GM12878 (cell line): Measurements from ENCODE around the gene AMN1. TPM values are rescaled to one million over a fixed set of nuclear protein-coding genes. Genes with fewer than 3 reads are reported as not detected.

ENCODE experiments used
- ATAC-seq: fragments of 200-7000 bp; cut with Tn5 transposase; 3 replicates; pipeline ENCODE4 v1.9.1; 2020; ENCODE audit warnings: mild to moderate bottlenecking, moderate library complexity
- BruUV-seq: library from RNA; stranded (reverse); fragments of 400-500 nt; replicated peaks from 2 replicates; lab custom pipeline; 2021; lab: Mats Ljungman, UMichigan
- CTCF ChIA-PET: fragments of 300-600 bp; sonication (Branson Sonifier 250); formaldehyde crosslinking; extraction: SDS; loops from one replicate; lab custom pipeline; 2021; ENCODE audit warnings: inconsistent platforms; lab: Yijun Ruan, JAX
- POLR2A ChIA-PET: fragments of 350-600 bp; formaldehyde crosslinking; extraction: SDS; loops from one replicate; lab custom pipeline; 2021; ENCODE audit warnings: inconsistent platforms; lab: Charles Lee
- RAD21 ChIA-PET: fragments of 300-600 bp; sonication (Branson Sonifier 250); formaldehyde crosslinking; loops from one replicate; lab custom pipeline; 2023; ENCODE audit warnings: antibody characterized with exemption; ENCODE audit not compliant: unreplicated experiment; lab: Charles Lee
- SMC1A ChIA-PET: fragments of 300-600 bp; sonication (Branson Sonifier 250); formaldehyde crosslinking; loops from one replicate; lab custom pipeline; 2023; ENCODE audit not compliant: unreplicated experiment, uncharacterized antibody; lab: Charles Lee
- DNase-seq: peaks from one replicate; pipeline ENCODE4 v3.0.0-alpha.2; 2011; ENCODE audit warnings: low read depth, low spot score
- FAIRE-seq: peaks from 3 replicates; lab custom pipeline; 2011; peaks lifted over from hg19 to GRCh38; lab: Jason Lieb, UNC
- H2AFZ ChIP-seq: 2 replicates; pipeline ENCODE4 v1.6.0; 2011; ENCODE audit warnings: low read depth, low read length, control low read depth; ENCODE audit not compliant: control insufficient read depth
- H3K27ac ChIP-seq: 2 replicates; pipeline ENCODE4 v1.5.1; 2011; ENCODE audit warnings: control low read depth; ENCODE audit not compliant: control insufficient read depth, insufficient read depth
- H3K27me3 ChIP-seq, 2 experiments: replicated peaks in 1 of 2; 2 replicates each; pipeline versions ENCODE4 v1.6.0 to v1.6.1; 2011; ENCODE audit warnings: low read length in 1 of 2; ENCODE audit not compliant: control insufficient read depth in 2 of 2, insufficient read depth in 2 of 2
- H3K36me3 ChIP-seq, 2 experiments: 2 replicates each; pipeline ENCODE4 v1.5.1; 2011; ENCODE audit warnings: low read length in 1 of 2; ENCODE audit not compliant: control insufficient read depth in 2 of 2, insufficient read depth in 2 of 2
- H3K4me1 ChIP-seq: 2 replicates; pipeline ENCODE4 v1.6.1; 2011; ENCODE audit warnings: mild to moderate bottlenecking, low read length, moderate library complexity, mixed read lengths; ENCODE audit not compliant: control insufficient read depth, insufficient read depth
- H3K4me2 ChIP-seq: 2 replicates; pipeline ENCODE4 v1.6.0; 2011; ENCODE audit warnings: control low read depth; ENCODE audit not compliant: control insufficient read depth, insufficient read depth
- H3K4me3 ChIP-seq: fragments of 200-600 bp; sonication (generic); 2 replicates; pipeline ENCODE4 v1.5.1; 2016
- H3K79me2 ChIP-seq: 2 replicates; pipeline ENCODE4 v1.6.0; 2011; ENCODE audit warnings: low read length; ENCODE audit not compliant: control insufficient read depth, insufficient read depth
- H3K9ac ChIP-seq: 2 replicates; pipeline ENCODE4 v1.8.0; 2011; ENCODE audit warnings: low read length, control low read depth, mixed read lengths; ENCODE audit not compliant: control insufficient read depth, insufficient read depth
- H3K9me3 ChIP-seq: replicated peaks from 3 replicates; pipeline ENCODE4 v1.5.1; 2011; ENCODE audit warnings: mild to moderate bottlenecking, low read length; ENCODE audit not compliant: control insufficient read depth, insufficient read depth
- H4K20me1 ChIP-seq: 2 replicates; pipeline ENCODE4 v1.6.0; 2011; ENCODE audit not compliant: control insufficient read depth, insufficient read depth
- CBFB ChIP-seq: IDR thresholded peaks from 2 replicates; pipeline ENCODE4 v1.6.1; 2016; ENCODE audit warnings: antibody characterized with exemption, low read depth
- CBX3 ChIP-seq: fragments of 200-600 bp; sonication (generic); IDR thresholded peaks from 2 replicates; pipeline ENCODE4 v1.6.1; 2016; ENCODE audit warnings: low read depth, borderline replicate concordance
- CBX5 ChIP-seq: sonication (generic); IDR thresholded peaks from 2 replicates; pipeline ENCODE4 v1.6.1; 2016; ENCODE audit warnings: low read depth, moderate library complexity, mild to moderate bottlenecking, inconsistent platforms
- CEBPB ChIP-seq, 2 experiments: fragments of 150-350 bp in 1 of 2; IDR thresholded peaks; 2 replicates each; pipeline ENCODE4 v1.6.1; 2012 to 2014; ENCODE audit warnings: low read depth in 2 of 2, low read length in 2 of 2, borderline replicate concordance in 1 of 2, inconsistent platforms in 1 of 2
- ETV6 ChIP-seq, 2 experiments: fragments of 450-650 bp in 1 of 2; IDR thresholded peaks in 1 of 2; conservative IDR thresholded peaks in 1 of 2; 2 replicates each; pipeline ENCODE4 v1.6.1; 2014; ENCODE audit warnings: antibody characterized with exemption in 1 of 2, borderline replicate concordance in 1 of 2, low read depth in 1 of 2, mild to moderate bottlenecking in 1 of 2, moderate library complexity in 1 of 2
- EZH2 ChIP-seq: IDR thresholded peaks from 2 replicates; pipeline ENCODE4 v1.6.1; 2012; ENCODE audit warnings: low read depth, mild to moderate bottlenecking, control low read depth, inconsistent platforms, low read length, borderline replicate concordance; ENCODE audit not compliant: control insufficient read depth
- FOXM1 ChIP-seq: IDR thresholded peaks from 2 replicates; pipeline ENCODE4 v1.6.1; 2012; ENCODE audit warnings: low read depth, mild to moderate bottlenecking, inconsistent platforms, low read length, moderate library complexity
- HSF1 ChIP-seq: fragments of 150-350 bp; IDR thresholded peaks from 2 replicates; pipeline ENCODE4 v1.6.1; 2014; ENCODE audit warnings: mild to moderate bottlenecking, low read depth, low read length
- IKZF2 ChIP-seq, 2 experiments: fragments of 450-650 bp; IDR thresholded peaks; 2 replicates each; pipeline ENCODE4 v1.6.1; 2017; ENCODE audit warnings: mild to moderate bottlenecking in 2 of 2, moderate library complexity in 2 of 2
- NFYA ChIP-seq: IDR thresholded peaks from 2 replicates; pipeline ENCODE4 v1.6.1; 2011; ENCODE audit warnings: low read depth, mild to moderate bottlenecking, low read length, improper control_type of control experiment, borderline replicate concordance
- NRF1 ChIP-seq: conservative IDR thresholded peaks from 2 replicates; pipeline ENCODE4 v1.6.1; 2011; ENCODE audit warnings: mild to moderate bottlenecking, low read depth, low read length, improper control_type of control experiment
- RAD51 ChIP-seq: fragments of 450-650 bp; IDR thresholded peaks from 2 replicates; pipeline ENCODE4 v1.6.1; 2016; ENCODE audit warnings: moderate library complexity, mild to moderate bottlenecking, inconsistent platforms
- RCOR1 ChIP-seq: conservative IDR thresholded peaks from 2 replicates; pipeline ENCODE4 v1.6.1; 2012; ENCODE audit warnings: low read depth, low read length, improper control_type of control experiment
- RFX5 ChIP-seq: IDR thresholded peaks from 2 replicates; pipeline ENCODE4 v1.6.1; 2011; ENCODE audit warnings: low read depth, low read length, improper control_type of control experiment
- SMAD1 ChIP-seq: fragments of 450-650 bp; IDR thresholded peaks from 2 replicates; pipeline ENCODE4 v1.6.1; 2018; ENCODE audit warnings: mild to moderate bottlenecking, low read depth; ENCODE audit not compliant: partially characterized antibody
- SUPT20H ChIP-seq: IDR thresholded peaks from 2 replicates; pipeline ENCODE4 v1.6.1; 2011; ENCODE audit warnings: low read depth, mild to moderate bottlenecking, low read length, moderate library complexity, borderline replicate concordance; ENCODE audit not compliant: control insufficient read depth
- USF2 ChIP-seq: IDR thresholded peaks from 2 replicates; pipeline ENCODE4 v1.6.1; 2011; ENCODE audit warnings: low read depth, low read length, improper control_type of control experiment, borderline replicate concordance
- YBX1 ChIP-seq: fragments of 450-650 bp; IDR thresholded peaks from 2 replicates; pipeline ENCODE4 v1.6.1; 2016; ENCODE audit warnings: antibody characterized with exemption
- WGBS: methylation state at CpG from one replicate; pipeline ENCODE4 v1.1.6; 2016; ENCODE audit warnings: low lambda C conversion rate; ENCODE audit not compliant: insufficient replicate concordance, insufficient coverage; ENCODE audit errors: missing lambda C conversion rate; 5-methylcytosine and 5-hydroxymethylcytosine counted together
- in situ Hi-C: fragments of 300-500 bp; cut with MboI; formaldehyde crosslinking; loops from 9 replicates; pipeline ENCODE4 v1.14.3; 2018; ENCODE audit warnings: mixed read lengths
- intact Hi-C: fragments of 100-400 bp; cut with micrococcal nuclease; formaldehyde crosslinking; loops from one replicate; pipeline ENCODE4 v1.14.2; 2022; ENCODE audit not compliant: unreplicated experiment
- polyA plus RNA-seq, 11 experiments: library from polyadenylated mRNA; depleted of rRNA in 4 of 11; unstranded in 6 of 11; stranded (reverse) in 5 of 11; fragments of >200 nt; fragmentation: Nextera tagmentation in 4 of 11; fragmentation: Illumina TruSeq in 1 of 11; extraction: Ambion mirVana in 4 of 11; extraction: Trizol in 1 of 11; gene quantifications; 1 replicate in 1 of 11; 2 replicates in 10 of 11; pipeline versions ENCODE4 v1.2.1 to v1.2.3, GENCODE V29; 2011 to 2016; ENCODE audit warnings: inconsistent platforms in 2 of 11, missing spikeins in 2 of 11, low read depth in 1 of 11
- total RNA-seq, 4 experiments: library from RNA; depleted of rRNA in 3 of 4; stranded (reverse); fragments of >200 nt in 3 of 4; fragmentation: Illumina TruSeq in 1 of 4; extraction: Trizol in 1 of 4; gene quantifications; 2 replicates each; pipeline versions ENCODE4 v1.2.1 to v1.2.3, GENCODE V29; 2013 to 2021
- TF ChIP-seq, protein P1 (sequence below): IDR thresholded peaks from 2 replicates; pipeline ENCODE4 v1.6.1; 2011; ENCODE audit warnings: borderline replicate concordance, low read depth, mild to moderate bottlenecking, moderate library complexity, mixed read lengths, low read length; ENCODE audit not compliant: insufficient read depth; ENCODE audit errors: extremely low read length

Gene AMN1
- total and polyA plus RNA-seq, 10 of the 15 experiments (the other 5 are each of a cell fraction or from before 2014, with no cell fraction given): 5.4 to 19.3 (median 9.3) TPM

DNA sequence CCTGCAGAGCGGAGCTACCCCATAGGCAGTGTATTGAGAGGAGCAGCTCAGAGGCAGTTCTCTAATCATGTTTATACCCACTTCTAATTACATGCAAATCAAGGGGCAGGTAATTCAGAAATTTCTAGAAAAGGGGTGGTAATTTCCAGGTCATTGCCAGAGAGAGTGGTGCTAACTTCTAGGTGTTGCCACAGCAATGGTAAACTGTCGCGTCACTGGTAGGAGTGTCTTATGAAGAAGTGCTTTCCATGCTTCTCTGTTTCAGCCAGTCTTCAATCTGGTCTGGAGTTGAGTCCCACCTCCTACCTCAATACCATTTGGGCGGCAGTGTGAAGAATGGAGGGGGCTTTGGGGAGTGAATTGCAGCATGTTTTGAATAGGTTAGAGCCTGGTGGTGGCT lies 8.5 kb upstream of the AMN1 start:
- BruUV-seq: no TSS peak
- CTCF ChIA-PET: interaction anchor here (0.7 to 2.4 kb wide), 2 partner anchors 9 to 174 kb away, joined by 3 to 10 read pairs; no protein-coding TSS in a partner anchor
- Histone ChIP-seq H3K36me3 (no peaks in the 10 kb centered on the region), H3K4me2 (no peak overlapping the region), H3K9me3 (no peaks in the 10 kb centered on the region), H4K20me1 (no peaks in the 10 kb centered on the region), H2AFZ (no peak overlapping the region), H3K27me3 (no peaks in the 10 kb centered on the region), H3K9ac (no peak overlapping the region), H3K4me3 (no peak overlapping the region), H3K27ac (no peak overlapping the region), H3K4me1 (peaks cover 17% of the 10 kb centered on the region), H3K79me2 (no peaks in the 10 kb centered on the region)
- intact Hi-C loops (no loop called here), in situ Hi-C loops (no loop called here)
- POLR2A ChIA-PET: interaction anchor here (1.0 to 2.5 kb wide), 3 partner anchors 9 to 67 kb away, joined by 4 to 12 read pairs (median 5); partner anchors contain the start of gene AMN1
- FAIRE-seq (no peak), ATAC-seq (no peak), DNase-seq (no peak)
- SMC1A ChIA-PET: interaction anchor here (0.8 to 2.8 kb wide), 9 partner anchors 9 to 562 kb away, joined by 3 to 21 read pairs (median 3); no protein-coding TSS in a partner anchor
- RAD21 ChIA-PET: interaction anchor here (1.2 to 2.0 kb wide), 4 partner anchors 12 to 73 kb away, joined by 3 to 7 read pairs (median 4); no protein-coding TSS in a partner anchor
- TF ChIP-seq SUPT20H (no peak), USF2 (no peak), SMAD1 (no peak), ETV6 (conservative IDR thresholded peaks at IDR 0.05 in 1 of 2, IDR thresholded peaks at IDR 0.05 in 1 of 2; ENCODE audit: borderline replicate concordance in 1 of 2, low read depth in 1 of 2) (no peak), CBX3 (no peak), RAD51 (no peak), RCOR1 (no peak), HSF1 (no peak), RFX5 (no peak), YBX1 (no peak), FOXM1 (no peak), NRF1 (no peak), CBFB (no peak), IKZF2 (IDR thresholded peaks at IDR 0.05) (no peak), CBX5 (no peak), CEBPB (IDR thresholded peaks at IDR 0.05; ENCODE audit: borderline replicate concordance in 1 of 2, low read depth in 2 of 2, low read length in 2 of 2) (no peak), EZH2 (no peak), NFYA (no peak)
- TF ChIP-seq, protein P1, sequence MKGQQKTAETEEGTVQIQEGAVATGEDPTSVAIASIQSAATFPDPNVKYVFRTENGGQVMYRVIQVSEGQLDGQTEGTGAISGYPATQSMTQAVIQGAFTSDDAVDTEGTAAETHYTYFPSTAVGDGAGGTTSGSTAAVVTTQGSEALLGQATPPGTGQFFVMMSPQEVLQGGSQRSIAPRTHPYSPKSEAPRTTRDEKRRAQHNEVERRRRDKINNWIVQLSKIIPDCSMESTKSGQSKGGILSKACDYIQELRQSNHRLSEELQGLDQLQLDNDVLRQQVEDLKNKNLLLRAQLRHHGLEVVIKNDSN: no peak
- 75% methylated on average over 4 of the region's 4 CpGs for WGBS
